GM12801 (cell line): ENCODE measurements around the gene MACROD1.

ENCODE experiments used
- TF ChIP-seq, protein P1 (sequence below): IDR thresholded peaks from one replicate; pipeline ENCODE4 v1.5.1; 2011; ENCODE audit warnings: control low read depth; ENCODE audit not compliant: insufficient read length; ENCODE audit errors: extremely low read depth

Gene MACROD1

DNA sequence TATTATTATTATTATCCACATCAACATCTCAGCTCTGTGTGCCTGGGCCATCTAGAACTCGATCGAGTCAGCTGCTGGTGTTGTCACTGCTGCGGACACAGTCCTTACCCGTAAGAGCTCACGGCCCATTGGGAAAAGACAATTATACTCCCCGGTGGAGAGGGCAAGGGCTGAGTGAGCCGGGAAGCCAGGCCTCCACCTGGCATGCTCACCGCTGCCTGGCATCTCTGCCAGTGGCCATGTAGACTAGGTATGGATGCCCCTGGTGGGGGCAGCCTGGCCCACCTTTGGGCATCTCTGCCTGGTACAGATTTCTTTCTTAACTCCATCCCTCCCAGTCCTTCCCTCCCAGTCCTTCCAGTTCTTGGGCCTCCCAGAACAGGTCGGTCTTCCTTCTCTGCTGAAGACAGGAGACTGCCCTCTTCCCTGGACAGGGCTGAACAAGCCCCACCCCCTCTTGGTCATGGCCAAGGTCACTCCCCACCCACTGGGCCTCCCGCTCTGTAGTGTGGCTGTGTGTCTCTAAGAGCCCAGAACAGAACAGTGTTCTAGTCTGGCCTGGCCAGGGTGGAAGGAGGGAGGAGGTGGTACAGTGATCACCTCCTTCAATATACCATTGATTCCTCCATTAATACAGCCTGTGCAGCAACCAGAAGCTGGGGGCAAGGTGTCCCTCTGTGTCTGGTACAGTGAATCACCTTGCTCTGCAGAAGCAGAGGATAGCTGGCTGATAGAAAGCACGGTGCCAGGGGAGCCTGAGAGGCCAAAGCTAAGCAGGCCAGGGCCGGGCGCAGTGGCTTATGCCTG lies 72.5 kb downstream of the MACROD1 start:
- TF ChIP-seq, protein P1, sequence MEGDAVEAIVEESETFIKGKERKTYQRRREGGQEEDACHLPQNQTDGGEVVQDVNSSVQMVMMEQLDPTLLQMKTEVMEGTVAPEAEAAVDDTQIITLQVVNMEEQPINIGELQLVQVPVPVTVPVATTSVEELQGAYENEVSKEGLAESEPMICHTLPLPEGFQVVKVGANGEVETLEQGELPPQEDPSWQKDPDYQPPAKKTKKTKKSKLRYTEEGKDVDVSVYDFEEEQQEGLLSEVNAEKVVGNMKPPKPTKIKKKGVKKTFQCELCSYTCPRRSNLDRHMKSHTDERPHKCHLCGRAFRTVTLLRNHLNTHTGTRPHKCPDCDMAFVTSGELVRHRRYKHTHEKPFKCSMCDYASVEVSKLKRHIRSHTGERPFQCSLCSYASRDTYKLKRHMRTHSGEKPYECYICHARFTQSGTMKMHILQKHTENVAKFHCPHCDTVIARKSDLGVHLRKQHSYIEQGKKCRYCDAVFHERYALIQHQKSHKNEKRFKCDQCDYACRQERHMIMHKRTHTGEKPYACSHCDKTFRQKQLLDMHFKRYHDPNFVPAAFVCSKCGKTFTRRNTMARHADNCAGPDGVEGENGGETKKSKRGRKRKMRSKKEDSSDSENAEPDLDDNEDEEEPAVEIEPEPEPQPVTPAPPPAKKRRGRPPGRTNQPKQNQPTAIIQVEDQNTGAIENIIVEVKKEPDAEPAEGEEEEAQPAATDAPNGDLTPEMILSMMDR, result no peak

DNA sequence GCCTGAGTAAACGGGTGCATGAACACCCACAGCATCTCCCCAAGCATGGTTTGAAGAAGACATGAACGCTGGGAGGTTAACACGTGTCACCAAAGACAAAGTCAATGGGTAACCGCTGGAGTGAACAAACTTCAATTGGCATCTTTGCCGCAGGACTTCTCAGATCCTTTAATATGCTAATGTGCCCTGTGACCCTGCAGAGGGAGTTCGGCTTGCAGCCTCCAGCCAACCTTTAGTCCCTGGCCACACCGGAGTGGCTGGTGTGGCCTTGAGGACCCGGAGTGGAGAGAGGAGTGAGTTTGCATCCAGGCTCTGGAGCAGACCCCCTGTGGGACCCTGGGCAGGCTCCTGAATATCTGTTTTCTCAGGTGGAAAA lies 73.2 kb downstream of the MACROD1 start:
- TF ChIP-seq, protein P1, result no peak

DNA sequence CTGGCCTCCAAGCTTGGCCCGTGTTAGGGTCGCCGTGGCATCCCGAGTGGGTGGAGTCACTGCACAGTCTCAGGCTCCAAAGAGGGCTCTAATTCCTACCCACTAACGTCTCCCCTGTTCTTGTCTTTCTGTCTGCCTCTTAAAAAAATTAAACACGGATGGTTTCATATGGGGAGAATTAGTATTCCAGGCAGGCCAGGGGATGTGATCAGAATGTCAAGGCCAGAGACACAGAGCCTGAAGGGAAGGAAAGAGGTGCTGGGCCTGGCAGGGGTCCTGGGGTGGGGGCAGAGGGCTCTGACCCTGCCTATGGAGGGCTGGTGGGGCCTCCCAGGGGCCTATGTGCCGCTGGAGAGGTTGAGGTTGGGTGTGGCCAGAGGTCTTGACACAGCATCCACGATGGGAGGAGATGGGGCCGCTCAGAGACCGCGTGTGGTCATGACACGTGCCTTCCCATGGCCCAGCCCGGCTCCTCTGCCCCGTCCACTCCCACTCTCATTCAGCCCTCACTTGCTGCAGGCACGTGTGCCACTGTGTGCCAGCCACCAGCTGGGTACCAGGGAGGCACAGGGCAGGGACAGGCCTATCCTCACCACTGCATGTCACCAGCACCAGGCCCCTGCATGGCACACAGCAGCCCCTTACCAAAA lies 73.7 kb downstream of the MACROD1 start:
- TF ChIP-seq, protein P1, result no peak

DNA sequence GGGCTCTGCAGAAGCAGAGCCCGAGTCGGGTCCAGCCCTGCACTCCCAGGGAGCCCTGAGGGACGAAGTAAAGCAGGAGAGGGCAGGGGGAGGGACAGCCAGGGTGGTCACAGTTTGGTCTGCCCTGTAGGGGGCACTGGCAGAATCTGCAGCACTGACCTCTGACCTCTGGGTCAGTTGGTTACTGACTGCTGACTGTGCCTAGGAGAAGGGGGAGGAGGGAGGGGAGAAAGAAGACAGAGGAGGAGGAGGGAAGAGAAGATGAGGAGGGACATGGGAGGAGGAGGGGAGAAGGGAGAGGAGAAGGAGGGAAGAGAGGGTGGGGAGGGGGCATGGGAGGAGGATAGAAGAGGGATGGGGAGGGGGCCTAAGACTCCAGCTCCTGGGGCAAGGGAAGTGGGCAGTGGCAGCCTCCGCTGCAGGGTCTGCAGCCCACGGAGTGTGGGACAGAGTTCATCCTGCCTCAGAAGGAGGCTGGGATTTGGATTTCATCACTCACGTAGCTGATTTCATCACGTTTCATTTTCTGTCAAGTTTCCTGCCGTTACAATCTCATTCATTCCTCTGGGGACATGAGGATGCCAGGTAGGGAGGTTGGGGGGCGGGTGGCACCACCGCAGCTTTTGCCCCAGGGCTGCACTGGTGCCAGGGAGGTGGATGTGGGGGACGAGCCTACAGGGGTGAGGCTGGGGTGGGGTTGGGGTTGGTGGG lies 75.0 kb downstream of the MACROD1 start:
- TF ChIP-seq, protein P1, result no peak

DNA sequence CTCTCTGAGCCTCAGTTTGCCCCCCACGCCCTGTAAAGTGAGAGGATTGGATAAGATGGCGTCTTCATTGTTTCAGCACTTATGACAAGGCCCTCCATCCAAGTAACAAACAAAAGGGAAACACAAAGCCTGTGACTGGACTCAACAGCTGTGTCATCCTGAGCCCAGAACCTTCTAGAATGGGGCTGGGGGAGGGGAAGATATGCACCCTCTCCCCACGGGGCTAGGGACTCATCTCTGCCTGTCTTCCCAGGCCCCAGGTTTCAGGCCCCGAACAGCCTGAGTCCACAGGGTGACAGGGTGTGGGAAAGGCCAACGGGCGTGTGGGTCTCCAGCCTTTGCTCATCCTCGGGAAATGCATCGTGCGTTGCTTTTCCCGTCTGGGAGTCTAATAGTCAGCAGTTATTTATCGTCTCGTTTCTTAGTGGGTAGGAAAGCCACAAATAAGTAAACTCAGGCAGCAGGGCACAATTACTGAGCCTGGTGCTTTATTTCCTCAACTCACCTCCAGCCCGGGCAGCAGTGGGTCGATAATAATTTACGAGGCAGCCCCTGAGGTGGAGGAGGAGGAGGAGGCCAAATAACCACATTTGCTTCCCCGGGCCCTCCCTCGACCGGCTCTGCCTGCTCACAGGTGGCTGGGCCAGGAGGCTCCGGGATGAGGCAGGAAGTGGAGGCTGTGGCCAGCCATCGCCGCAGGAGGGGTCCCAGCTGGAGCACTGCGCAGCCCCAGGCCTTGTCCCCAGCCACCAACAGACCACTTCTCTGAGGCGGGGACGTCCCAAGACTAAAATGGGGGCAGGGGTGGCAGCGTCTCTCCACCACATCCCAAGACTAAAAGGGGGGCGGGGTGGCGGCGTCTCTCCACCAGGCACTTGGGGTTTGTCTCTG lies 75.8 kb downstream of the MACROD1 start:
- TF ChIP-seq, protein P1, result no peak

DNA sequence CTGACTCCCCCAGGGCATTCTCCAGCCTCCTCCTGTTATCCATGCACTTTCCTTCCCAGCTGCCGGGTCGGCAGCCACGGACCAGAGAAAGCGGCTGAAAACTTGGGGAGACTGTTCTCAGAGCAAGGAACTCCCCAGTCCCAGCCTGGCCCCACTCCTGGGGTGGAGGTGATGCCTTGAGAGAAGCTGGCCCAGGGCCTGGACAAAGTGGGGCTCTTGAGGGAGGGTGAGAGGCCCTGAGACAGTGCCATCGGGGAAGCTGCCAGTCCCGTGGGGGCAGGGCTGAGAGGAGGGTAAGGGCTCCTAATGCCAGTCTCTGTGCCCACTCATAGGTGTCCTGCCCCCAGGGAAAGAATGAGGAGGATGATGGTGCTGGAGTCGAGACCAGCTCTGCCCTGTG lies 76.4 kb downstream of the MACROD1 start:
- TF ChIP-seq, protein P1, result no peak
